HepG2 (cell line): ENCODE results near the gene TEX13B.
A peak's percentile ranks its signal among the peaks of the same experiment; 100 is the strongest.

Experiments
- BCL6 ChIP-seq: IDR thresholded peaks from 2 replicates; pipeline ENCODE4 v1.6.1; 2016; ENCODE audit warnings: missing genetic modification reagents, missing compliant biosample characterization
- CTCF ChIP-seq: sonication (generic); formaldehyde crosslinking; IDR thresholded peaks from 2 replicates; pipeline ENCODE4 v1.5.0; 2020; ENCODE audit warnings: mild to moderate bottlenecking, missing genetic modification reagents, moderate library complexity
- EZH2 ChIP-seq: conservative IDR thresholded peaks from 2 replicates; pipeline ENCODE4 v1.6.1; 2012; ENCODE audit warnings: mild to moderate bottlenecking, low read depth, low read length, moderate library complexity
- GPN1 ChIP-seq: sonication (generic); formaldehyde crosslinking; IDR thresholded peaks from 2 replicates; pipeline ENCODE4 v1.5.1; 2020; ENCODE audit warnings: missing genetic modification reagents, borderline replicate concordance
- HES4 ChIP-seq: sonication (generic); formaldehyde crosslinking; IDR thresholded peaks from 2 replicates; pipeline ENCODE4 v1.9.0; 2021; ENCODE audit warnings: mild to moderate bottlenecking, missing genetic modification reagents, borderline replicate concordance
- NFAT5 ChIP-seq: sonication (generic); formaldehyde crosslinking; IDR thresholded peaks from 2 replicates; pipeline ENCODE4 v1.4.0; 2020; ENCODE audit warnings: missing genetic modification reagents
- SP1 ChIP-seq, 2 experiments: fragments of 450-650 bp in 1 of 2; sonication (generic) in 1 of 2; formaldehyde crosslinking in 1 of 2; IDR thresholded peaks; 2 replicates each; pipeline versions ENCODE4 v1.4.0 to v1.6.1; 2016 to 2020; ENCODE audit warnings: missing genetic modification reagents in 1 of 2
- TCF12 ChIP-seq, 2 experiments: fragments of 450-650 bp in 1 of 2; sonication (generic) in 1 of 2; formaldehyde crosslinking in 1 of 2; IDR thresholded peaks; 2 replicates each; pipeline versions ENCODE4 v1.6.1 to v1.8.0; 2017 to 2022; ENCODE audit warnings: antibody characterized with exemption in 1 of 2, mild to moderate bottlenecking in 1 of 2, missing genetic modification reagents in 1 of 2, moderate library complexity in 1 of 2
- ZMAT5 ChIP-seq: sonication (generic); formaldehyde crosslinking; IDR thresholded peaks from 2 replicates; pipeline ENCODE4 v1.5.0; 2020; ENCODE audit warnings: mild to moderate bottlenecking, low read depth, missing genetic modification reagents, borderline replicate concordance
- ZNF740 ChIP-seq: sonication (generic); formaldehyde crosslinking; IDR thresholded peaks from 2 replicates; pipeline ENCODE4 v1.4.0; 2020; ENCODE audit warnings: missing genetic modification reagents
- ZNF788 ChIP-seq: sonication (generic); formaldehyde crosslinking; IDR thresholded peaks from 2 replicates; pipeline ENCODE4 v1.5.0; 2020; ENCODE audit warnings: mild to moderate bottlenecking, missing genetic modification reagents, borderline replicate concordance

- TF ChIP-seq TCF12 (IDR thresholded peaks at IDR 0.05): no peak
- TF ChIP-seq TCF12 (CRISPR knock-in tag; IDR thresholded peaks at IDR 0.05): no peak
- TF ChIP-seq ZNF740 (CRISPR knock-in tag): no peak
- no peak for TF ChIP-seq HES4 (CRISPR knock-in tag)
- TF ChIP-seq GPN1 (CRISPR knock-in tag): no peak
- TF ChIP-seq SP1 (IDR thresholded peaks at IDR 0.05): no peak
- TF ChIP-seq SP1 (CRISPR knock-in tag; IDR thresholded peaks at IDR 0.05): no peak
- TF ChIP-seq EZH2: no peak
- peak; percentile 47 for TF ChIP-seq CTCF (CRISPR knock-in tag)
- TF ChIP-seq ZNF788 (CRISPR knock-in tag): no peak
- no peak for TF ChIP-seq ZMAT5 (CRISPR knock-in tag)
- TF ChIP-seq NFAT5 (CRISPR knock-in tag): no peak
- no peak for TF ChIP-seq BCL6 (CRISPR knock-in tag)
These were observed 38.5 kb upstream of the TEX13B start for GRCh38 chrX:108020631-108021030.
